Activated CD4-positive, alpha-beta T cell treated with anti-CD3 and anti-CD28 coated beads, Interleukin-10, Interleukin-2, amounts not matched to agents 100 ng/mL and 50 ng/mL, durations not matched to agents 16 hours and 8 hours (primary cell): ENCODE data around the gene NACC2.

Experiments used
- DNase-seq: peaks from one replicate; pipeline ENCODE4 v3.0.0-alpha.2; 2020

Gene NACC2

DNA sequence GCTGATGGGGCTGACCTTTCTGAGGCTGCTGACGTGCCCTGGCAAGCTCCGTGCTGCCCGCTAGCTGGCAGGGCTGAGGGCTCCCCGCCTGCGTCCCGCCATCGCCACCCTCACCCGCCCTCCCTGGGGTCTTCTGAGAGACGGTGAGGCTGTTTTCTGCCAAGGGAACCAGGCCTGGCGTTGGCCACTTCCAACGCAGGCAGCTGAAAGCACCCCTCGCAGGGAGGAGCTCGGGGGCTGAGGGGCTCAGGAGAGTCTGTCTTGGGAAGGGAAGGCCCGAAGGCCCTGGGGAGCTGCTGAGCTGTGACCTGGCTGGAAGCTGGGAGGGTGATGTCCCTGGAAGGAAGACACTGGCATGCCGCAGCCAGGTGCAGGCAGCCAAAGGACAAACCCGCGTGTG lies 33.3 kb upstream of the NACC2 start:
- DNase-seq, result no peak

GRCh38 chr9:136127313-136127712 lies 32.2 kb upstream of the NACC2 start:
- no peak for DNase-seq

- no peak for DNase-seq
Observed at GRCh38 chr9:136124976-136125692, 30.0 kb upstream of the NACC2 start.

DNA sequence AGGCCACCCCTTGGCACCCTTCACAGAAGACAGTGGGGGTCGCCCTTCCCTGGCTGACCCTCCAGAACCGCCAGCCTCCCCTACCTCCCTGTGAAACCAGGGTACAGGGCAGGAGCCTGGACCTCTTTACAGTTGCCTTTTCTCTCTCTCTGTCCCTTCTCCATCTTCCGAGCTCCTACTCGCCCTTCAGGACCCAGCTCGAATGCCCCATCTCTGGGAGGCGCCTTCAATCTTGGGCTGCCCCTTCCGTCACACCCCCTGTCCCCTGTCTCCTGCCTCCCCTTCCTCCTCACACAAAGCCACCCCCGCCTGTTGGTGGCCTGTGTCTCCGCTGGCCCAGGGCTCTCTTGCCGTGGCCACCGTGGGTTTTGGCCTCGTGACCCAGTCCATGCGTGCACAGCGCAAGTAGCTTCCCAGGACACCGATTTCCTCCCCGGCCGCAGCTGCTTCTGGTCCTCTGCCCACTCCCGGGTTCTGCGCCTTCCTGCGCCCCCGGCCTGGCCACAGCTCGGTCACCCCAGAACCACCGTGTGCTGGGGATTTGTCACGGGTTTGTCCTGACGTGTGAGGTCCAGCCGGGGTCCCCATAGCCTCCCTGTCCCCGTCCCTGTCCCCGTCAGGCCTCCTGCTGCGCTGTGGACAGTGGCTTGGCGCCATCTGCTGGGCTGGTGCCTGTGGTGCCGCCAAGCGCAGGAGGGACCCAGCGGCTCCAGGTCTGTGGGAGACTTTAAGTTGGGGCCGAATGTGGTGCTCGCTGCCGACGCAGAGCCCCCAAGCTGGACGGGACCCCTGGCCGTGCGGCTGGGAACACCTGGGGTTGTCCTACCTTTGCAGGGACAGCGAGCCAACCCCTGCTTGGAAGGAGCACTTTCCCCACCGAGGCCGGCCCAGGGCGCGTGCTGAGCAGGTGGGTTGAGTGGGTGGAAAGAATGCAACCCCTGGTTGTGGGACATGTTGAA lies 27.6 kb upstream of the NACC2 start:
- peak; percentile 79 for DNase-seq

GRCh38 chr9:136121801-136122200 lies 26.7 kb upstream of the NACC2 start:
- no peak for DNase-seq

GRCh38 chr9:136120438-136120844 lies 25.4 kb upstream of the NACC2 start:
- DNase-seq, result no peak

DNA sequence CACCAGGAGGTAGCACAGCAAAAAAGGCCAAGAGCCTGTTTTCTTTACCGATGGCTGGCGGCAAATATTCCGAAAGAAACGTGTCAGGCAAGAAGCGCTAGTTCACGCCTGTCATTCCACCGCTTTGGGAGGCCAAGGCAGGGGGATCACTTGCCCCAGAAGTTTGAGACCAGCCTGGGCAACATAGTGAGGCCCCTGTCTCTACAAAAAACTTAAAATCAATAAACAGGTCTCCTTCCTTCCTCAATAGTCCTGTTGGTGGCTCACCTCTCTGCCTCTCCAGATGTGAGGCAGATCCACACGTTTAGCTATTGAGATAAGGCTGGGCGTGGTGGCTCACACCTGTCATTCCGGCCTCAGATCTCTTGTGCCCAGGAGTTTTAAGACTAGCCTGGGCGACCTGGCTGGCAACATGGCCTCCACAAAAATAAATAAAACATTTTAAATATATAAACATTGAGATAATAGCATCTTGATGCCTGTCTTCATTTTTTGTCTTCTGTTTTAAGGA lies 24.8 kb upstream of the NACC2 start:
- no peak for DNase-seq

GRCh38 chr9:136119061-136119882 lies 24.2 kb upstream of the NACC2 start:
- DNase-seq, result peak; percentile 26

- DNase-seq, result peak; percentile 98
Observed at GRCh38 chr9:136118320-136119060, 23.4 kb upstream of the NACC2 start, which contains the start of gene TMEM250. Gene TMEM250 (minus strand): TSS chr9:136118875. CDS start chr9:136116900, 1,975 bp downstream.

DNA sequence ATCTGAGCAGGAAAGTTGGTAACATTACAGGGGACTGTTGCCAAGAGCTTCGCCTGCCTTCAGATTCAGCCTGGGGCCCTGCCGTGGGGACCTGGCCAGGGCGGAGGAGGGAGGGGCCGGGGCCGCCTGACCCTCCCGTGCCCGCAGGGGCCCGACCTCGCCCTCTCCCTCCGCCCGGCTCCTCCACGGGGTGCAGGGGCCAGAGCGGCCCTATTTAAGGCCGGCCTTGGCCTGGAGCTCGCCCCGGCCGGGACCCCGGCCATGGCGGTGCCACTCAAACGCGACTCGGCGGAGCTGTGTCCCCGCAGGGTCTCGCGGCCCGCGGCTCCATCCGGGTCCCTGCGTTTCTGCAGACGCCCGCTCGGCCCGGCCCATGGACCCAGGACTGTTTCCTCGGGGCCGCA lies 22.8 kb upstream of the NACC2 start:
- peak; percentile 16 for DNase-seq

DNA sequence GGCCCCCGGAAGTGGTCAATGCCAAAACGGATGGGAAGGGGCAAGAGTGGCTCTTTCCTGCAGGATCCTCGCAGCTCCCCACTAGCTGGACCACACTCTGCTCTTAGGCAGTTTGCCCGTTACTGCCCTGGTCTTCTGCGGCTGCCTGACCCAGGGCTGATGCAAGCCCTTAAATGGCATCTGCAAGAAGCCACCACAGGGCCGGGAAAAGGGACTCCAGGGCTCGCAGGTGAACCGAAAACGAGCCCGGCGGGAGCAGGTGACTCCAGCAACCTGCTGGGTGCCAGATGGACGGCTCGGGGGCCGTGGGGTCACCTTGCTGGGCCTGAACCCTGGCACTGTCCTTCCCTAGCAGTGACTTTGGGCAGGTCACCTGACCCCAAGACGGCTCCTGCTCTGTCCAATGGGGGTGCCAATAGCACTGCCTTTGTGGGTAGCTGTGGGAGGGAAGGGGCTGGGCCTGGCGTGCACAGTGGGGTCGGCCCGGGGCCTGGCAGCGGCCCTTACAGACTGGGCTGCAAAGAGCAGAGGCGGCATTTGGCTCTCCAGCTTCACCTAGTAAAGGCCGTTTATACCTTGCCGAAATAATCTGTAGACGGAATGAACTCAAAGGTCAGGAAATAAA lies 22.3 kb upstream of the NACC2 start:
- peak; percentile 77 for DNase-seq

- no peak for DNase-seq
Observed at GRCh38 chr9:136116360-136117098, 21.4 kb upstream of the NACC2 start.

DNA sequence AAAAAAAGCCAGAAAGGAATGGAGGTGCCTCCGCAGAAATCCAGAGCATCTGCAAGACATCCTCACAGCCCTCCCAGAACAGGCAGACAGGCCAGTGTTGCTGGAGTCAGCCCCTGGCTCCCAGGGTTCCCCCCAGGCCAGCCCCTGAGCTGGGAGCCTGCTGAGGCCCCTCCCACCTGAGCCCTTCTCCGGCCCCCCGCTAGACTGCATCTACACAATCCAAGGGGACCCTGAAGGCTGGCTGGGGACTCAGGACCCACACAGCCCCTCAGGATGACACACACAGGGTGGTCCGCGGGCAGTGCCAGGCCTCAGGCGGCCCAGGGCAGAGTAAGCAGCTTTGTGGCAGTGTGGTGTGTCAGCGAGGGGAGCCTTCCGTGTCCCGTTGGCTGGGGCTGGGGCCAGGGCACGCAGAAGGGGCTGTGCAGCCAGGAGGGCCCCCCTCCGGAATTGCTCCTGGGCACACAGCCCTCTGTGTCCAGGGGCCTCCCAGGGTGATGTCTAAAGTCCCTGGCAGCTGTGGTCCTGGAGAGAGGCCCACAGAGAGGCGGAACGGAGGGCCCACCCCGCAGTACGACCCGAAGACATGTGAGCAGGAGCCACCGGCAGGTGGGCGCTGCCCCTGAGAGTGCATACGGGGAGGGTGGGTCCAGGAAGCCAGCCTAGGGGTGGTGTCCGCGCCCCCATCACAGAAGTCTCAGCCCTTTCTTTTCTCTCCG lies 20.7 kb upstream of the NACC2 start:
- no peak for DNase-seq

- DNase-seq, result no peak
Observed at GRCh38 chr9:136115206-136115605, 20.1 kb upstream of the NACC2 start.

GRCh38 chr9:136114610-136115009 lies 19.5 kb upstream of the NACC2 start:
- no peak for DNase-seq

DNA sequence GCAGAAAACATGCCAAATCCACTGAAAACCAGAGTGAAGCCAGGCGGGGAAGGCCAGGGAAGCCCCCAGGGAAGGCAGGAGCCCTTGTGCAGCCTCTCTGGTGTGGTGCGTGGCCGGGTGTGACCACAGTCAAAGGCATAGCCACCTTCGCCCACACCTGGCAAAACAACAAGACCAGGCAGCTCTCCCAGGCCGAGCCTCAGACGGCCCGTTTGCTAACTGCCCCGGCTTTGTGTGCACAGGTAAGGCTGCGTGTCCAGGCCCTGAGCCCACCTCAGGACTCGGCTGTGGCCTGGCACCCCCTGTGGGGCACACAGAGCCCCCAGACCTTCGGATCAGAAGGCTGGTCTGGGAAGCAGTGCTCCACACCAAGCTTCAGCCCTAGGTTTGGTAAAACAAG lies 17.5 kb upstream of the NACC2 start:
- no peak for DNase-seq

DNA sequence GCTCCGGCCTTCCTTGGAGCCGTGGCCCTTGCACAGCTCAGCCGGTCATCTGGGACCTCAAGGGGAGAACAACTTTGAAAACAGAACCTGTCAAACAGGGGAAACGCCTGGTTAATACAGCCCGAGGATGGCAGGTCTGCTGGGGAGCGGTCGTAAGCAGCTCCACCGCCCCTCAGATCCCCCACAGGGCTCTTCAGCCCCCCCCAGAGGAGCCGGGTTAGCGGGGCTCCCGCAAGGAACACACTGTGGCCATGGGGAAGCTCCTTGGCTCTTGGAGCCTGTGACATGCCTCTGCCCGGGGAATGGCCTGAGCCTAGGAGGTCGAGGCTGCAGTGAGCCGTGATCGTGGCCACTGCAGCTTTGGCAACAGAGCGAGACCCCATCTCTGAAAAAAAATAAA lies 16.8 kb upstream of the NACC2 start:
- DNase-seq, result no peak

- no peak for DNase-seq
Observed at GRCh38 chr9:136111190-136111589, 16.1 kb upstream of the NACC2 start.

DNA sequence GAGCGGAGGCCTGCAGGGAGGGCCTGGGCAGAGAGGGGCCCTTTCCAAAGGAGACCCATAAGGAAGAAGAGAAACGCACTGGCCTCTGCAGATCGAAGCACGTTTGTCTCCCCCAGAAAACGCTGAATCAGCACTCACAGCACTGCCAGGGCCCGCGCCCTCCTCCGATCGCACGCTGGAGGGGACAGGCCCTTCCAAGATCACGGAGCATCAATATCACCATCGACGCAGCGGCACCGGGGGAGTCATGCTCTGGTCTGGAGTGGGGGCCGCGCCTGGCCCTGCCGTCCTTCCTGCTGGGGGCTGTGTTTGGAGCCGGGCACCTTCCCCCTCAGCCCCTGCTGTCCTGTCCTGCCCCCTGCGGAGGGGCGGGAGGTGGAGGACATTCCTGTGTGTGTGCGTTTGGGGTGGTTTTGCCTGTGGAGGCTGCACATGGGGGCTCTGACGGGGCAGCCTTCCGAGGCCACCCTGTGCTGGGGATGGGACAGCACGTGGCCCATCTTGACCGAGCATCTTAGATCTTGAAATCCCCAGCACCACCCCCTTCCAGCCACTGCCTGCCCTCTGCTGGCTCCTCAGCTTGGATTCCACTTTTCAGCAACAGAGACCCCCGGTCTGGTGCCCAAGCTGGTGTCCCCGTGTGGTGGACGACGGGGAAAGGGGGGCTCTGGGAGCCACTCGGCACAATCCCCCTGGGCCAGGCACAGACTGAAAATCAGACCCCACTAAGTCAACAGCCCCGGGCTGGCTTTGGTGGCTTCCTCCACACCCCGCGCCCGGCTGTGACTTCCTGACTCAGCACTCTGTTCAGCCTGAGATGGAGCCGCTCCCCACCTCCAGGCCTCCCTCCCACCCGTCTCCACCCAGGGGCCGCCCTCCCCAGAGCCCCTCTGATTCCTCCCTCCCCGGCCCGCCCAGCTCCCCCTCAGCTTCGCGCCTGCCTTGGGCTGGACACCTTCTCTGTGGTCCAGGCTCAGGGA lies 15.3 kb upstream of the NACC2 start:
- DNase-seq, result peak; percentile 47
